SKM-1 treated with dmso at 0.1 percent for 144 hours (cell line): ENCODE data around the gene IL22RA1.

Experiments
- DNase-seq: peaks from one replicate; lab custom pipeline; 2025; ENCODE audit not compliant: unreplicated experiment; lab: John Stamatoyannopoulos, UW

The IL22RA1 gene

DNA sequence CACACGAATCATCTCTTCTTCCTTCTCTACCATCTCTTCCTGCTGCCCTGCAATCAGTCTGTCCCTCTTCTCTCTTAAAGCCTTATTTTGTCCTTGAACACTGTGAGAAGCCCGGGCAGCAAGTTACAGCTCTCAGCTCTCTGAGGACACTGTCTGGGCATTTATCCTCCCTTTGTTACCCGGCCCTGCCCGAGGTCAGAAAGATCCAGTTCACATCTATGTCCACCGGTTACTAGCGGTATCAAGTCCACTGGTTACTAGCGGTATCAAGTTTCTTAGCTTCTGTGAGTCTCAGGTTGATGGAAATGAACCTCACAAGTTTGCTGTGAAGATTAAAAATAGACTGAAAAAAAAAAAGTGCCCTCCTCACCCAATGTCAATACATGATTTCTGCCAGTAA, 25.3 kb upstream of the IL22RA1 start:
- DNase-seq, result no peak

DNA sequence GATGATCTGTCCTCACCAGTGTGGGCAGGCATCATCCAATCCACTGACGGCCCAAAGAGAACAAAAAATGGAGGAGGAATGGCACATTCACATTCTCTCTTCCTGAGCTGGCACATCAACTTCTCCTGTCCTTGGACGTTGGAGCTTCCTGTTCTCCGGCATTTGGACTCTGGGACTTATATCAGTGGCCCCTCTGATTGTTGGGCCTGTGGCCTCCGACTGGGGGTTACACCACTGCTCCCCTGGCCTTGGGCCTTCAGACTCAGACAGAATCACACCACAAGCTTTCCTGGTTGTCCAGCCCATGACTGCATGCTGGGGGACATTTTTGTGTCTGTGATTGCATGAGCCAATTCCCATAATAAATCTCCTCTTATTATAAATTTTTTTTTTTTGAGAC, 24.1 kb upstream of the IL22RA1 start:
- no peak for DNase-seq

DNA sequence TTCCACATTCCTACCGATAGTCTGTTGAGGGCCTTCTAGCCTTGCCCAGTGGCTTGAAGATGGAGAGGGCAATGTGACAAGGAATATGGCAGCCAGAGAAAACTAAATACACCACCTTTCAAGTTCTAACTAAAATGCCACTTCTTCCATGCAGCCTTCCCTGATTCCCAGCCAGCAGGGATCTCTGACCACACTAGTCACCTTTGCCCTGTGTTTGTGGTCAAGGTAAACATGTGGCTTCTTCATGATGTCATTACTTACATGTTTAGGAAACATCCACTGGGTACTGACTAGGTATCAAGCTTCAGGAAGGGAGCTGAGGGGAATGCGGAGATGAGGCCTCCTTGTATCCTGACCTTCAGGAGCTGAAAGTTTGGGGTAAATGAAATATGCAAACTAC, 22.6 kb upstream of the IL22RA1 start:
- DNase-seq, result no peak

DNA sequence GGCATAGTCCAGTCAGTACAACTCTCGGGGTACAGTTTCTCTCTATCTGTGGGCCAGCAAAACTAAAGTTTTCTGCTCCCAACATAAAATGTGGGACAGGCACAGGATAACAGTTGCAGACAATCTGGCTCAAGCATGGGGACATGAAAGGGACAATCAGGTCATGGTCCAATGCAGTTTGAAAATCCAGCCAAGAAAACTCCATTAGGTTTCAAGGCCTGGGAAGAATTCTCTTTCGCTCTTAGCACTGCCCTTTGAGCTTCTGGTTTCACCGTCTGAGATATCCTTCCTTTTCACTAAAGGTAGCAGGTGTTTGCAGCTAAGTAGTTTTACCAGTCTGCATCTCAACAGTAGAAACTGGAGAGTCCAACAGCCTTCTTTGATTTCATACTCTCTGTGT, 21.1 kb upstream of the IL22RA1 start:
- DNase-seq, result no peak

DNA sequence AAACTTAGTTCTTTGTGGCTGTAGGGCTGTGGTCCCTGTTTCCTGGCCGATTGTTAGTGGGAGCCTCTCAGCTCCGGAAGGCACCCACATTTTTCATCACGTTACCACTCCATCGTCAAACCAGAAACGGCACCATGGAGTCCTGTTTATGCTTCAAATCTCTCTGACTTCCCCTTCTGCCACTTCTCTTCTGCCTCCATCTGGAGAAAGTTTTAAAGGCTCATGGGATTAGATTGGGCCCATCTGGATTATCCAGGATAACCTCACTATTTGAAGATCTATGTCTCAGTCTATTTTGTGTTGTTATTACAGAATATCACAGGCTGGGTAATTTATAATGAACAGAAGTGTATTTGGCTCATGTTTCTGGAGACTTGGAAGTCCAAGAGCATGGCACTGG, 19.3 kb upstream of the IL22RA1 start:
- DNase-seq, result no peak

DNA sequence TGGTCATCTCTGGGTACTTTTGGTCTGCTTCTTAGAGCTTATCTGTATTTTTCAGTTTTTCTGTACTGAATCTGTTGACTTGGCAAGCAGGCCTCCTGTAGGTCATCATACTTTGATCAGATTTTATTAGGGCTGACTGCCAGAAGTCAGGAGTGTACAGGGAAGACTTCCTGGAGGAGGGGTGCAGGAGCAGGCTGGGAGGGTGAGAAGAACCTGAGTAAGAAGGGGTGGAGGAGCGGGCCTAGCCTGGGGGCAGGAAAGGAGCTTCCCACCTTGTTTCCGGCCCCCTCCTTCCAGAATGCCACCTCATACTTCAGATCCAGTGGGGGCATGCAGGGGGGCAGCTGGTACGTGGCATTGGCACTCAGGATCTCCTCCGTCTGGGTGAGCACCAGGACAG, 18.3 kb upstream of the IL22RA1 start:
- DNase-seq, result no peak

DNA sequence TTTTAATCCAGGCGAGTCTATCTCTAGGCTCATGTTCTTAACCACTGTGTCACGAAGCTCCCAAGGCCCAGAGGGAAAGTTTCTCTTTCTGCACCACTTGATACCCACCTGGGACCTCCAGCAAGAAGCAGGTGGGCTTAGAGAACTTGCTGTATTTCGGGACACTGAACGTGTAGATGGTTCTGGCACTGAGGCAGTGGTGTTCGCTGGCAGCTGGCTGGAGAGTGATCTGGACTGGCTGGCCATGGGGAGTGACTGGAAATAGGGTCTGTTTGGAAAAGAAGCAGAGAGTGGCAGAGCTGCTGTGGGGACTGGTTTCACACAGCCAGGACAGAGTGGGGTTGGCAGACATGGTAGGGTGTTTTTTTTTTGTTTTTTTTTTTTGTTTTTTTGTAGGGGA, 16.4 kb upstream of the IL22RA1 start:
- no peak for DNase-seq

DNA sequence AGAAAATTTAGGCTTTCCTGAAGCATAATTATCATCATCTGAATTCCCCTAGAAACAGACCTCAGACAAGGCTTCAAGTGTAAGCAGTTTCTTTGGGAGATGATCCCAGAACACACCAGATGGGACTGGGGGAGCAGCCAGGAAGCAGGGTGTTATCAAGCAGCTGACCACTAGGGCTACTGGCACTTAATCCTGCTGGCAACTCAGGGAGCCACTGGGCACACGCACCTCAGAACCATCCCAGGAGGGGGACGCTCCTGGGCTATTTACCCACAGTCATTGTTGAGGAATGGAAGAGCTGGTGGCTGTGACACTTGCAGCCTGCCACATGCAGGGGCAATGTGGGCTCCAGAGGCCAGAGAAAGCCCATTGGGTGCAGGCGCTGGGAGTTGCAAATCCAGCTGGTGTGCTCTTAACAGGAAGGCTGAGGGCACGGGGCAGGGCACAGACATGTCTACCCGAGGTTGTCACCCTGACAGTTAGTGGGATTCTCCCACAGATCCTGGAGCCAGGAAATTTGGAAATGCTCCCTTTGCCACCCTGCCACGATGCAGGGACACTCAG, 15.1 kb upstream of the IL22RA1 start:
- no peak for DNase-seq

DNA sequence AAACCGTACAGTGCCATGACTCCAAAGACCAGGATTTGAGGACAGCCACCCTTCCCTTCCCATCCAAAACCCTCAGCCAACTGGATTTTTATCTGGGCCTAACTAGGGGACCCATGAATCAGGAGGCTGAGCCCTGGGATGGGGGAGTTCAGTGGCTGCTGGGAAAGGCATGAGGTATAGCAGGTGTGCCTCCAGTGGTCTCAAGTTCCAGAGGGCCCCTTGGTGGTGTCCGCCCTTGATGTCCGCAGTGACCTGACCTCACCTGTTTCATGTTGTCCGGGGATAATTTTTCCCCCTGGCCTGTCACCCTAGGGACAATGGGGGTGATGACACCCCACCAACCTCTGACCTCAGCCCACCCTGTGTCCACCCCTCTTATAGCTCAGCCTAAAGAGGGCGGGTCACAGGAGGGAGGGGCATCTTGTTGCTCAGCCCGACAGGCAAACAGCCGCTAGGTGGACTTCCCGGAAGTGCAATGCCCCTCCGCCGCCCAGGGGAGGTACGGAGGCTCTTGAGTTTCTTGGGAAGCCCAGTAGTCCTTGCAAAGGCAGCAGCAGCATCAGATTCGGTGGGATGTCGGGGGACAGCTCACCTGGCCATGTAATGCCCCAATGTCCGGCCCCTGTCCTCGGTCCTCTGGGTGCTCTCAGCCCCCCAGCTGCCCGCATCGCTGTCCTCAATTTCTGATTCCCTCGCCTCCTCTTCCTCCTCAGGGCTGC, 13.8 kb upstream of the IL22RA1 start:
- no peak for DNase-seq

DNA sequence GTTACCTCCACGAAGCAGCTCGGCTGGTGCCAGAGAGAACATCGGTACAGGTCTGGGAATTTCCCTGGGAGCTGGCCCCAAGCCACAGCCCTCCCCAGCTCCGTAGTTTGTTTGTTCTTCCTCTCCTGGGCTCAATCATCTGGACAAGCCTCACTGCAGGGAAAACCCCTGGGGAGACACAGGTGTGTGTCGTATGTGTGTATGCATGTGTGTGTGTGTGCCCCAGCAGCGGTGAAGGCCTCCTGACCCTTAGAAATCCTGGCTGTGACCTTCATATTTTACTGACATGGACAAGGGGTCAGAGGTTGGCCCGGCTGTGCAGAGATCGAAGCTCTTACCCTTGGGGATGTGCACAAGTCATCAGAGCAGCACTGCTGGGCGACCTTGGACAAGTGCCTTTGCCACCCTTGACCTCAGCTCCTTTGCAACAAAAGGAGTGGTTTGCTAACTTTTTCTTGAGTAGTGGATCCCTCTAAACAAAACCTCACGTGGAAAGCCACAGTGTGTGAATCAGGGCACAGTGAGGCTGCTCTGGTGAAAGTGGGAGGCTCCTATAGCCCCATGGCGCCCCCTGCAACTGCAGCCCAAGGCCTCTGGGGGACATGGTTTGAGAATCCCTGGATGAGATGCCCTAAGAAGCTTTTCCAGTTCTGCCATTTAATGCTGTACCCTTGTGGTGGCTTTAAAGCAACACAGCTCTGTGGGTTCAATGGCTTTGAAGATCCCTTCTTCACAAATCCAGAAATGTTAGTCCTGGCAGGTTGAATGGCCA, 12.3 kb upstream of the IL22RA1 start:
- no peak for DNase-seq

DNA sequence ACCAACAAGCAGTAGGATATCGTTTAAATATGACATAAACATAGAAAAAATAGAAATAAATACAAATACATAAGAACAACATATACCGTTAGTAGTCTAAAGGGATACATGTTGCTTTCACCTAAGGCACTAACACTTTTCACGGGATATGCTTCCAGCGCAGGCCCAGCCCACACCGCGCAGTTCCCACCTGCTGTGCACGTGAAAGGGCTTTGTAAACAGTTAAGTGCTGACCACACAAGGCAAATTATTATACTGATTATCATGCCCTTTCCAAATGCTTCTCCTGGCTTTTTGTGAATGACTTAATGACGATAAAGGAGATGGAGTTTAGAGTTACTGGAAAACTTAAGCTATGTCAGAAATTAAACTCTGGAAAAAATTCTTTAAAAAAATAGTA, 11.3 kb upstream of the IL22RA1 start:
- DNase-seq, result no peak

DNA sequence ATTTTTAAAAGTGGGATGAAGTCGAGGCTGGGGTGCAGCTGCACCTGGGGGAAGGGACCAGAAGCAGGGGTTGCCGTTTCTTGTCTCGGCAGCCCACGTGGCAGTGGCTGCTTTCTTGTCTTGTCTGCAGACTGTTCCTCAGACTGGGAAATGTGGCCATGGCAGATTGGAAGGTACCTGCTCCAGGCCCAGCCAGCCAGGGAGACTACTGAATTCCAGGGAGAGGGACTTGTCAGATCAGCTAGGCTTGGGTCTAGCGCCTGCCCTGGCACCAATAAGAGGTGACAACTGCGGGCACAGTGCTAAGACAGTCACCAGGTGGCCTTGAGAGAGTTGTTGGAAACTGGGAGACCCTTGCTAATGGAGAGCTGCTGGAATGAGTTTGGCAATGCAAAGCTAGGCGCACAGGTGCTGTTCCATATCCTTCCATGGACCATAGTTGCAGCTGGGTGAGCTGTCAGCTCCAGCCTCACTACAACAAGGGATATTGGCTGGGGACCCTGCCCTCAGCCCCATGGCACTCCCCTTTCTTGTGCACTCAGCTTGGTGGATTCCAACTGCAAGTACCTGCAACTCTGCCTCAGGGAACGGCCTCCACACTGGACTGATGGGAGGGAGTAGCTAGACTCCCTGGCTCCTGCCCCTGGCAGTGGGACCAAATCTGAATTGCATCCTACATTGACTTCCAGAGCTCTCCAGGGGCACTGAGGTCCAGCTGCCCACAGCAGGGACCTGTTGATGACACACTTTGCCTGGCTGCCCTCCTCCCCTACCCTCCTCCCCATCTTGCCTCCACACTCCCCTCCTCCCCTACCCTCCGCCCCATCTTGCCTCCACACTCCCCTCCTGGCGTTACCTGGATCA, 9.9 kb upstream of the IL22RA1 start:
- DNase-seq, result no peak

DNA sequence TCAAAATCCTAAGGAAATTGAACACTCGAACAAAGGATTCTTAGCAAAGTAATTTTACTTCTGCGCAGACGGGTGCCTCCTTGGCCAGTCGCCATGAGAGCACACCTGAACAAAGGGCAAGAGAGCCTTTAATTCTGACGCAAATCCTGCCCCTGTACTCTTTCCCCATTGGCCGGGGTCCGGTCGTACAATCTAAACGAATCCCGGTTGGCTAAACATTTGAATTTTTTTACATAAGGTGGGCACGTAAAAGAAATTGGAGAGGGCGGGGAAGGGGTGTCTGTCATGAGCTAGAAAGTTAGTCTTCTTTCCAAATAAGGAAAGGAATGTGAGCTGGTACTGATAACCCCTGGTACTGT, 8.2 kb upstream of the IL22RA1 start:
- DNase-seq, result no peak

DNA sequence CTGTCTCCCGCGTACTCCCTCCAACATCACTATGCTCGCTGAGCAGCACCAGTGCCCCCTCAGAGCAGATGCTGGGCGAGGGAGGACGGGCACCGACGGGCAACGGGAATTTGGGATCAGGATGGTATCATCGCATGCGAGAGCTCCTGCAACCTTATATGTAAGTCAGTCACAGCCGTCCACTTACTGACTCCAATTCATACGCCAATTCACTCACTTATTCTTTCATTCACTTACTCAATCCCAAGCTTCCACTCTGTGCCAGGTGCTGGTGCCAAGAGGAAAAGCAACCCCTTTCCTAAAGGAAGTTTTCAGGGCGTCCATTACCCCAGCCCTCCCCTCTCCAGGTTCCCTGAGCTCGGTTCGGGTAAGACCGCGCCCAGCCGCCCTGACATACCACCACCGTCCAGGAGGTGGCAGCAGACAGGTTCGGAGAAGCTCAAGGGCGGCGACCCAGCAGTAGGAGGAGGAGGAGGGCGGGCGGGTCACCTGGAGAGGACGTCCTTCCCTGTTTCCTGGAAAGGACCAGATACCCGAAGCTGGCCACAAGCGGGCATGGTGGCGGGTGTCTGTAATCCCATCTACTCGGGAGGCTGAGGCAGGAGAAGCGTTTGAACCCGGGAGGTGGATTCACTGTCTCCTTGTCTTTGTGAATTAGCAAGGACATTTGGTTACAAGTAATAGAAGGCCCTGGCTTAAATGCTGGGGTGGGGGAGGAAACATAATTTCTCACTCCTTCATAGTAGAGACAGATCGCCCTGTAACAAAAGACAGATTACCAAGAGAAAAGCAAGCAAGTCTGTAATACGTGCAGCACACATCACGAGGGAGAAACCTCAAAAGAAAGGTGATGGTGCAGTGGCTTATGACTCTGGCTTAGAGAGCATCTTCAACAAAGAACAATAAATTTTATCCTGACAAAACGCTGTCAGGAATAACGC, 7.6 kb upstream of the IL22RA1 start:
- DNase-seq, result peak; percentile 25

DNA sequence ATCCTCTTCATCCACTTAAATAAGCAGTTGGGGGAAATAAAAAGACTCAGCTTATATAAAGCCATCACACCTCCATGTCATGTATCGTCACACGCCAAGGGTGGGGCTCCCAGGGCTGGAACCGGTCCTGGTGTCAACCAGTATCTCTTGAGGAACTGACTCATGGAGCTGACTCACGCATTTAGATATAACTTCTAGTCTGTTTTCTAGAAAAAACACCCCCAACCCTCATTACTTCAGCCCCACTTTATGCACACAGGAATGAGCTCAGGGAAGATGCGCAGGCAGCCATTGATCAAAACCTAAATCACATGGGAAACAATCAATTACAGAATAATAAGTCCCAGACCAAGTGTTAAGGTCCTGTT, 6.9 kb upstream of the IL22RA1 start:
- no peak for DNase-seq

DNA sequence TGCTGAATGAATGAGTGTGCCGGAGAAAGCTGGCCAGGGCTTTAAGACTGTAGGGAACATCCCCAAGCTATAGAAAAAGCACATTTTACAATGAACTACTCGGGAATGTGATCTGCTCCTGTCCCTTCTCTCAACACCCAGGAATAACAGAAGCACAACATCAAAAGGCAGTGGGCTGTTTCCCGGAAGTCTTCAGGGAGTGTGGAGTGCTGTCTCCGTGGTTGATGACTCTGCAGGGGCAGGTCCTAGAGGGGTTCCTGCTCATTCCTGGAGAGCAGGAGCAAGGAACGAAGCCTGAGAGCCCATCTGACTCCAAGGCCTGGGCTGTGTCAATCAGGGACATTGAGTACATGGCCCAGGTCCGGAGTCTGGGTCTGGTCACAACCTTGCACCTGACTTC, 4.9 kb upstream of the IL22RA1 start:
- DNase-seq, result no peak

DNA sequence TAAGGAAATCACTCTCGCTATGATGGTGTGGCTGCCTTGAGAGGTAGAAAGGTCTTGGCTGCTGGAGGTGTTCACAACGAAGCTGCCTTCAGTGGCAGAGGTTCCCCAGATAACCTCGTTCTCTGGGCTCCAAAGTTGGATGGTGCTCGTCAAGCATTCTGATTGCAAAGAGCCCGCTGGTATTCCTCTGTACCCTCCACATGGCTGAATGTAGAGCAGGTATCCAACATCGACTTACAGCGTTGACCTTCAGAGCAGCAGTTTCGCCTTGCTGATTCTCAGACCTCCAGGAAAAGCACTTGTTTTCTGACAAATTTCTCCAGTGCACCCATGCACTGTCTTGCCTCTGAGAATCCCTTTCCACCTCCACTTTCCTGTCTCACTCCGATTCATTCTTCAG, 4.3 kb upstream of the IL22RA1 start:
- DNase-seq, result no peak

DNA sequence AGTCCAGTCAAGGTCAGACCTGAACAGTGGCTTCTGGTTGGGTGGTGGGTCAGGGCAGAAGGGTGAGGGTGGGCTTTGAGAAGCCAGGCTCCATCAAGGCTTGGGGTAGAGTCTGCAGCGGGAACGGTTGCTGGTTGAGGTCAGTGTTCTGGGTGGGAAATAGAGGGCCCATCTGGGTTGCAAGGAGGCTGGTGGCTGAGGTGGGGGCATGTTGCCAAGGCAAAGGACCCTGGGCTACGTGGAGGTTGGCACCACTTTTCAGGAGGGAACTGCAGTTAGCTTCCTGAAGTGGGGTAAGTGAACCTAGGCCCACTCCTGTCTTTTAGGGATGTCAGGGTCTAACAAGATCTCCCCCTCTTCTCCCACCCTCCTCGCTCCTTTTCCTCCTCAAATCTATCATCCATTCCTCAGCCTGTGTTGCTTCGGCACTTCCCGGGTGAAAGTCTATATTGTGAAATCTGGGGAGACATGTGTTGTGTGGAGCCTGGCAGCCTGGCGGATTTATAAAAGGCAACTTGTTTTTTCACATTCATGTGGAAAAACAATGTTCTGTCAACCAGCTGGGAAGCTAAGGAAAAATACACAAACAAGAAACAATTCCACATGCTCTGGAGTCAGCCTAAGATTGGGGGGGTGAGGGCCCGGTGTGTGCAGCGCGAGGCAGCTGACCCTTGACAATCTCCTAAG, 1.5 kb downstream of the IL22RA1 start:
- DNase-seq, result no peak

DNA sequence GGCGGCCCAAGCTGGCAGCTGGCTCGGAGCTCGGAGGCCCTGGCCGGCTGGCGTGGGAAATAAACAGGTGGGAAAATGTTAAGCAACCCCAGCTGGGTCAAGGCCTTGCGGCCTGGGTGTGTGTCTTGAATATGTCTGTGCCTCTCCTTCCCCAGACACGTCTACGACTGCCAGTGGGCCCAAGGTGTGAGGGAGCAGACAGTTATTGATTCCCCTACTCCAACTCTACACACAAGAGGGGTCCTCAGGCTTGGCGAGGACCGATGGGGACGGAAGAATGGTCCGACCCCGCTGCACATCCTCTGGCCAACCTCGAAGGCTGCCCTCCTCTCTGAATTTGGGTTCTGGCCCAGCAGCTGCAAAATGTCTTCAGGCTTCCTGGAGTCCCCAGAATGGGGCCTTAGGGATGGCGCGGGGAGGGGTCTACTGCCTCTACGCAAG, 2.2 kb downstream of the IL22RA1 start:
- no peak for DNase-seq

DNA sequence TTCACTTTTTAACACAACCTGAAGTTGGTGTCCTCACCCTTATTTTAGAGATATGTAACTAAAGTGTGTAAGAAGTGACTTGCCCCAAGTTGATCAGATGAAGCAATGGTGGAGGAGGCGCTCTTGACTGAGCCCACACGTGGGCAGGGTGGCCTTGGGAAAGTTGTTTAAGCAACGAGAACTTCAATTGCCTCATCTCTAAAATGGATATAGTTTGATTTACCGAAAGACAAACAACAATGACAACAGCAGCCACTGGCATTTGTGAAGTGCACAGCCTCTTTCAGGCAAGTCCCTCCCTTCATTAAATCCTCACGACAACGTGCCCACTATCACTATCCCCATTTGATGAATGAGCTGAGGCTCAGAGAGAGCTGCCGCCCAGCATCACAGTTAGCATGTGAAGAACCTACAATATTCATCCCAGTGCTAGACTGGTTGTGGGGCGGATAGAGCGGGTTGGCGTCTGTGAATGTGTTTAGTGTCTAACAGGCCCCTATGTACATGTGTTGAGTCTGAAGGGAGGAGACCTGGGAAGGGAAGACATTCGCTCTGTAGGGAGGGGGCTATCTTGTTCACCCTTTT, 3.0 kb downstream of the IL22RA1 start:
- no peak for DNase-seq
